ENCODE measurements around the gene SEMA6B.

DNA sequence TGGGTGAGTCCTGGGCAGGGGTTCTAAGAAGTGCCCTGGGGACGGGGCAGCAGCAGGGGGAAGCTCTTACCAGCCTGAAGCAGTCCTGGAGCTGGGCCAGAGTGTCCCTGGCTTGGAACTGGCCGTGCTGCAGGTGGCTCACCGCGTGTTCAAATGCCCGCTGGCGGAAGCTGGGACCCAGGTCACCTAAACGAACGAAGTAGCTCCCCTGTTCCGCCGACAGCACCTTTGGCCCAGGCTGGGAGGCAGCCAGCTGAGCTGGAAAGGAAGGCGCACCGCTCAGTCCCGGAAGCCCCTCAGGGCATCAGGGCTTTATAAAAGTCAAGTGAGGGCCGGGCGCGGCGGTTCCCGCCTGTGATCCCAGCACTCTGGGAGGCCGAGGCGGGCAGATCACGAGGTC is 50.8 kb downstream of the SEMA6B start:
- TF ChIP-seq, protein P1, sequence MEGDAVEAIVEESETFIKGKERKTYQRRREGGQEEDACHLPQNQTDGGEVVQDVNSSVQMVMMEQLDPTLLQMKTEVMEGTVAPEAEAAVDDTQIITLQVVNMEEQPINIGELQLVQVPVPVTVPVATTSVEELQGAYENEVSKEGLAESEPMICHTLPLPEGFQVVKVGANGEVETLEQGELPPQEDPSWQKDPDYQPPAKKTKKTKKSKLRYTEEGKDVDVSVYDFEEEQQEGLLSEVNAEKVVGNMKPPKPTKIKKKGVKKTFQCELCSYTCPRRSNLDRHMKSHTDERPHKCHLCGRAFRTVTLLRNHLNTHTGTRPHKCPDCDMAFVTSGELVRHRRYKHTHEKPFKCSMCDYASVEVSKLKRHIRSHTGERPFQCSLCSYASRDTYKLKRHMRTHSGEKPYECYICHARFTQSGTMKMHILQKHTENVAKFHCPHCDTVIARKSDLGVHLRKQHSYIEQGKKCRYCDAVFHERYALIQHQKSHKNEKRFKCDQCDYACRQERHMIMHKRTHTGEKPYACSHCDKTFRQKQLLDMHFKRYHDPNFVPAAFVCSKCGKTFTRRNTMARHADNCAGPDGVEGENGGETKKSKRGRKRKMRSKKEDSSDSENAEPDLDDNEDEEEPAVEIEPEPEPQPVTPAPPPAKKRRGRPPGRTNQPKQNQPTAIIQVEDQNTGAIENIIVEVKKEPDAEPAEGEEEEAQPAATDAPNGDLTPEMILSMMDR (conservative IDR thresholded peaks at IDR 0.05; ENCODE audit: low read depth, low read length): no peak
- TF ChIP-seq MAFK (IDR thresholded peaks at IDR 0.05; ENCODE audit: low read depth, low read length) (no peak), RFX5 (IDR thresholded peaks at IDR 0.05; ENCODE audit: low read depth, low read length) (no peak), POLR2A (IDR thresholded peaks at IDR 0.05; ENCODE audit: low read depth, low read length) (no peak), RCOR1 (IDR thresholded peaks at IDR 0.05; ENCODE audit: insufficient replicate concordance, low read length) (no peak), MAZ (IDR thresholded peaks at IDR 0.05; ENCODE audit: borderline replicate concordance, low read depth, low read length) (no peak), RAD21 (IDR thresholded peaks at IDR 0.05; ENCODE audit: low read length) (no peak)
- TF ChIP-seq, protein P2, sequence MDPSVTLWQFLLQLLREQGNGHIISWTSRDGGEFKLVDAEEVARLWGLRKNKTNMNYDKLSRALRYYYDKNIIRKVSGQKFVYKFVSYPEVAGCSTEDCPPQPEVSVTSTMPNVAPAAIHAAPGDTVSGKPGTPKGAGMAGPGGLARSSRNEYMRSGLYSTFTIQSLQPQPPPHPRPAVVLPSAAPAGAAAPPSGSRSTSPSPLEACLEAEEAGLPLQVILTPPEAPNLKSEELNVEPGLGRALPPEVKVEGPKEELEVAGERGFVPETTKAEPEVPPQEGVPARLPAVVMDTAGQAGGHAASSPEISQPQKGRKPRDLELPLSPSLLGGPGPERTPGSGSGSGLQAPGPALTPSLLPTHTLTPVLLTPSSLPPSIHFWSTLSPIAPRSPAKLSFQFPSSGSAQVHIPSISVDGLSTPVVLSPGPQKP (IDR thresholded peaks at IDR 0.05; ENCODE audit: borderline replicate concordance, low read depth, low read length): no peak
